Astrocyte (in vitro differentiated cells and primary cell): Measurements from ENCODE around the gene ARL5A. TPM values are rescaled to one million over a fixed set of nuclear protein-coding genes. Genes with fewer than 3 reads are reported as not detected.

Experiments used
- DNase-seq: peaks from one replicate; pipeline ENCODE4 v3.0.0-alpha.2; 2010; ENCODE audit warnings: low read depth
- FAIRE-seq: peaks from 2 replicates; lab custom pipeline; 2011; peaks lifted over from hg19 to GRCh38; lab: Jason Lieb, UNC
- H2AFZ ChIP-seq: 2 replicates; pipeline ENCODE4 v1.6.0; 2012; ENCODE audit warnings: low read depth, low read length, inconsistent platforms
- H3K27ac ChIP-seq: 2 replicates; pipeline ENCODE4 v1.5.1; 2011; ENCODE audit warnings: low read depth, low read length, inconsistent platforms
- H3K27me3 ChIP-seq: 2 replicates; pipeline ENCODE4 v1.6.0; 2011; ENCODE audit warnings: low read length, inconsistent platforms; ENCODE audit not compliant: insufficient read depth
- H3K36me3 ChIP-seq: 2 replicates; pipeline ENCODE4 v1.5.1; 2011; ENCODE audit warnings: low read length, inconsistent platforms; ENCODE audit not compliant: insufficient read depth
- H3K4me1 ChIP-seq: 2 replicates; pipeline ENCODE4 v1.5.1; 2011; ENCODE audit warnings: low read length, inconsistent platforms; ENCODE audit not compliant: insufficient read depth
- H3K4me2 ChIP-seq: 2 replicates; pipeline ENCODE4 v1.6.0; 2012; ENCODE audit warnings: low read length, inconsistent platforms
- H3K4me3 ChIP-seq: 2 replicates; pipeline ENCODE4 v1.5.1; 2011; ENCODE audit warnings: low read depth, mild to moderate bottlenecking, low read length, inconsistent platforms; ENCODE audit not compliant: insufficient read depth
- H3K79me2 ChIP-seq: 2 replicates; pipeline ENCODE4 v1.6.0; 2012; ENCODE audit warnings: mild to moderate bottlenecking, low read length, inconsistent platforms; ENCODE audit not compliant: insufficient read depth
- H3K9ac ChIP-seq: 2 replicates; pipeline ENCODE4 v1.6.0; 2012; ENCODE audit warnings: mild to moderate bottlenecking, low read length, inconsistent platforms
- H3K9me3 ChIP-seq: 2 replicates; pipeline ENCODE4 v1.5.1; 2012; ENCODE audit warnings: low read depth, mild to moderate bottlenecking, low read length, inconsistent platforms; ENCODE audit not compliant: insufficient read depth
- H4K20me1 ChIP-seq: 2 replicates; pipeline ENCODE4 v1.6.0; 2012; ENCODE audit warnings: low read length, inconsistent platforms; ENCODE audit not compliant: insufficient read depth
- H3K27ac Mint-ChIP-seq: one replicate; pipeline ENCODE4 v1.8.0; 2021; ENCODE audit warnings: mild to moderate bottlenecking, mixed read lengths; ENCODE audit not compliant: unreplicated experiment
- H3K27me3 Mint-ChIP-seq: one replicate; pipeline ENCODE4 v1.8.0; 2021; ENCODE audit warnings: low read depth, mixed read lengths; ENCODE audit not compliant: unreplicated experiment
- H3K36me3 Mint-ChIP-seq: one replicate; pipeline ENCODE4 v1.8.0; 2021; ENCODE audit warnings: low read depth, mixed read lengths; ENCODE audit not compliant: unreplicated experiment
- H3K4me1 Mint-ChIP-seq: one replicate; pipeline ENCODE4 v1.8.0; 2021; ENCODE audit warnings: low read depth, mixed read lengths; ENCODE audit not compliant: unreplicated experiment
- H3K4me3 Mint-ChIP-seq: one replicate; pipeline ENCODE4 v1.8.0; 2021; ENCODE audit warnings: mild to moderate bottlenecking, moderate library complexity, mixed read lengths; ENCODE audit not compliant: unreplicated experiment
- H3K9me3 Mint-ChIP-seq: one replicate; pipeline ENCODE4 v1.8.0; 2021; ENCODE audit warnings: mild to moderate bottlenecking, mixed read lengths; ENCODE audit not compliant: unreplicated experiment
- CTCF ChIP-seq: IDR thresholded peaks from 2 replicates; pipeline ENCODE4 v1.5.1; 2011; ENCODE audit warnings: low read depth, mild to moderate bottlenecking, inconsistent platforms, low read length, moderate library complexity; ENCODE audit not compliant: insufficient read depth
- EZH2 ChIP-seq: IDR thresholded peaks from 2 replicates; pipeline ENCODE4 v1.6.1; 2012; ENCODE audit warnings: mild to moderate bottlenecking, low read length, inconsistent platforms; ENCODE audit not compliant: insufficient read depth
- total RNA-seq: library from RNA; stranded (reverse); gene quantifications from 2 replicates; pipeline ENCODE4 v1.2.1, GENCODE V29; 2021

ARL5A gene
- total RNA-seq, 1 donor from 2014 or later = 69.7 TPM

GRCh38 chr2:151757861-151758260 is 70.4 kb downstream of the ARL5A start:
- H3K79me2 ChIP-seq = no peaks in the 10 kb centered on the region
- no peaks in the 10 kb centered on the region for H3K4me1 ChIP-seq
- no peak overlapping the region for H3K27ac ChIP-seq
- H3K9me3 Mint-ChIP-seq = no peaks in the 10 kb centered on the region
- FAIRE-seq (no peak), DNase-seq (no peak)
- no peaks in the 10 kb centered on the region for H3K27me3 ChIP-seq
- H3K4me3 Mint-ChIP-seq = no peak overlapping the region
- no peak overlapping the region for H3K27ac Mint-ChIP-seq
- no peak overlapping the region for H2AFZ ChIP-seq
- H3K36me3 ChIP-seq = no peaks in the 10 kb centered on the region
- H3K4me3 ChIP-seq = no peak overlapping the region
- peaks cover 4% of the 10 kb centered on the region for H3K4me1 Mint-ChIP-seq
- TF ChIP-seq CTCF = no peak
- TF ChIP-seq EZH2 = no peak
- no peaks in the 10 kb centered on the region for H4K20me1 ChIP-seq
- H3K27me3 Mint-ChIP-seq = no peaks in the 10 kb centered on the region
- no peak overlapping the region for H3K4me2 ChIP-seq
- H3K9me3 ChIP-seq = no peaks in the 10 kb centered on the region
- peaks cover 3% of the 10 kb centered on the region for H3K36me3 Mint-ChIP-seq
- no peak overlapping the region for H3K9ac ChIP-seq

GRCh38 chr2:151756820-151757219 is 71.4 kb downstream of the ARL5A start:
- Histone ChIP-seq H3K36me3 (no peaks in the 10 kb centered on the region), H3K4me2 (no peak overlapping the region), H3K9ac (no peak overlapping the region), H3K4me1 (no peaks in the 10 kb centered on the region), H3K27me3 (no peaks in the 10 kb centered on the region), H3K4me3 (no peak overlapping the region), H3K27ac (no peak overlapping the region), H3K9me3 (no peaks in the 10 kb centered on the region), H3K79me2 (no peaks in the 10 kb centered on the region), H4K20me1 (no peaks in the 10 kb centered on the region), H2AFZ (no peak overlapping the region)
- no peak for DNase-seq
- H3K27me3 Mint-ChIP-seq = no peaks in the 10 kb centered on the region
- H3K9me3 Mint-ChIP-seq = no peaks in the 10 kb centered on the region
- TF ChIP-seq EZH2 = no peak
- TF ChIP-seq CTCF = no peak
- H3K4me1 Mint-ChIP-seq = peaks cover 4% of the 10 kb centered on the region
- H3K36me3 Mint-ChIP-seq = peaks cover 3% of the 10 kb centered on the region
- FAIRE-seq = no peak
- H3K4me3 Mint-ChIP-seq = no peak overlapping the region
- no peak overlapping the region for H3K27ac Mint-ChIP-seq

- Mint-ChIP-seq H3K4me3 (no peak overlapping the region), H3K9me3 (no peaks in the 10 kb centered on the region), H3K4me1 (no peaks in the 10 kb centered on the region), H3K27me3 (no peaks in the 10 kb centered on the region), H3K27ac (no peak overlapping the region), H3K36me3 (peaks cover 3% of the 10 kb centered on the region)
- FAIRE-seq (no peak), DNase-seq (no peak)
- no peaks in the 10 kb centered on the region for H3K27me3 ChIP-seq
- no peaks in the 10 kb centered on the region for H3K36me3 ChIP-seq
- no peaks in the 10 kb centered on the region for H4K20me1 ChIP-seq
- no peak overlapping the region for H2AFZ ChIP-seq
- no peak overlapping the region for H3K27ac ChIP-seq
- H3K9me3 ChIP-seq = no peaks in the 10 kb centered on the region
- H3K9ac ChIP-seq = no peak overlapping the region
- no peak overlapping the region for H3K4me2 ChIP-seq
- no peak for TF ChIP-seq CTCF
- no peak for TF ChIP-seq EZH2
- no peak overlapping the region for H3K4me3 ChIP-seq
- no peaks in the 10 kb centered on the region for H3K4me1 ChIP-seq
- H3K79me2 ChIP-seq = no peaks in the 10 kb centered on the region
Observed at GRCh38 chr2:151754253-151754897, 73.8 kb downstream of the ARL5A start.
